Activated CD8-positive, alpha-beta T cell treated with anti-CD3 and anti-CD28 coated beads, Interleukin-2, amount 10 ng/mL, durations not matched to agents 7 days and 5 days (primary cell): ENCODE data around the gene HTR4. TPM values are rescaled to one million over a fixed set of nuclear protein-coding genes. Genes with fewer than 3 reads are reported as not detected.

Source experiments
- ATAC-seq: fragments of 150-1000 bp; cut with Tn5 transposase; one replicate; pipeline ENCODE4 v1.10.0; 2021; ENCODE audit warnings: moderate library complexity
- CTCF ChIA-PET: fragments of 350-600 bp; sonication (Branson Sonifier 250); formaldehyde crosslinking; loops from one replicate; lab custom pipeline; 2021; ENCODE audit warnings: antibody characterized with exemption; lab: Charles Lee
- POLR2A ChIA-PET: fragments of 350-600 bp; sonication (Branson Sonifier 250); formaldehyde crosslinking; loops from one replicate; lab custom pipeline; 2021; ENCODE audit warnings: antibody characterized with exemption; lab: Charles Lee
- DNase-seq: peaks from one replicate; pipeline ENCODE4 v3.0.0-alpha.2; 2020
- H3K27ac Mint-ChIP-seq: one replicate; pipeline ENCODE4 v1.8.0; 2021; ENCODE audit warnings: mild to moderate bottlenecking, mixed read lengths
- H3K27me3 Mint-ChIP-seq: one replicate; pipeline ENCODE4 v1.8.0; 2021; ENCODE audit warnings: low read depth, mixed read lengths
- H3K36me3 Mint-ChIP-seq: one replicate; pipeline ENCODE4 v1.8.0; 2021; ENCODE audit warnings: low read depth, mixed read lengths
- H3K4me1 Mint-ChIP-seq: one replicate; pipeline ENCODE4 v1.8.0; 2021; ENCODE audit warnings: low read depth, mixed read lengths
- H3K4me3 Mint-ChIP-seq: one replicate; pipeline ENCODE4 v1.8.0; 2021; ENCODE audit warnings: mild to moderate bottlenecking, mixed read lengths
- H3K9me3 Mint-ChIP-seq: one replicate; pipeline ENCODE4 v1.8.0; 2022; ENCODE audit warnings: mixed read lengths; ENCODE audit not compliant: insufficient read depth
- total RNA-seq, 2 experiments: library from RNA; stranded (reverse); gene quantifications; one replicate each; pipeline ENCODE4 v1.2.3, GENCODE V29; 2021

HTR4 gene, protein sequence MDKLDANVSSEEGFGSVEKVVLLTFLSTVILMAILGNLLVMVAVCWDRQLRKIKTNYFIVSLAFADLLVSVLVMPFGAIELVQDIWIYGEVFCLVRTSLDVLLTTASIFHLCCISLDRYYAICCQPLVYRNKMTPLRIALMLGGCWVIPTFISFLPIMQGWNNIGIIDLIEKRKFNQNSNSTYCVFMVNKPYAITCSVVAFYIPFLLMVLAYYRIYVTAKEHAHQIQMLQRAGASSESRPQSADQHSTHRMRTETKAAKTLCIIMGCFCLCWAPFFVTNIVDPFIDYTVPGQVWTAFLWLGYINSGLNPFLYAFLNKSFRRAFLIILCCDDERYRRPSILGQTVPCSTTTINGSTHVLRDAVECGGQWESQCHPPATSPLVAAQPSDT
- total RNA-seq = not detected

DNA sequence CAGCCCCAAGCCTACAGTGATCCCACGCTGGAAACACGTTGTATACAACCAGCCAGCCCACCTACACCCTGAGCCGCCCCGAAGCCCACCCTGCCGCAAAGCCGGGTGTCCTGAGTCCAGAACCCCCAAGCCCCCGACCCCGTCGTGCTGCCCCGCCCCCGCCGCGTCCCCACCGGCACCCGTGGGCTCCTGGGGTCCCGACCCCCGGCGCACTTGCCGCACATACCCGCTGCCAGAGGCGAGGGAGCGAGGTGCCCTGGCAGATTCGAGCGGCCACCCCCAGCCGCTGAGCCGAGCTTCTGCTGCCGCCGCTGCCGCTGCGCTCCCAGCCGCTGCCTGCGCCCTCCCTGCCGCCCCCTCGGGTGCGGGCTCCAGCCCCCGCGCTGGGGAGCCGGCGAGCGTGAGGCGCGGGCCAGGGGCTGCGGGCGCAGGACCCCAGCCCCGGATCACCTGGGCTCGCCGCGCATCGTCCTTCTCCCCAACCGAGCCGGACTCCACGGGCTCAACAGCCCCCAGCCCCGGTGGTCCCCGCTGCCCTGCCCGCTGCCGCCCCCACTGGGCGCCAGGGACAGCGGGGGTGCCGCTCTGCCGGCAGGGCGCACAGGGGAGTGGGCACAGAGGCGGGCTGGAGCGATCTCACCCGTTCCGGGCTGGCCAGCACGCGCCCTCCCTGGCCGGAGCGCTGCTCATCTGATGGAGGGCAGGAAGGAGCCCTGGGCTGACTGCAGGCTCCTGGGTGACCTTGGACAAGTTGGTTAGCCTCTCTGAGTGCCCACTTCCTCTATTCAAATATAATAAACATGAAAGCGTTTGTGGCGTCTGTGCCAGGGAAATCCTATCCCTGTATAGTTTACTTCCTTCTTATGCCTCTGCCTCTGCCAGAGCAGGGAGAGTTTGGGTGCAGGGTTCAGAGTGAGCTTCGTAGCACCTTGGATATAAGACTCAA lies at the start of gene HTR4:
TSS of gene HTR4 (minus strand) at position 692 of the 946 bp plus-strand sequence. CDS start 17,513 bp downstream, outside the sequence.
- Mint-ChIP-seq H3K4me3 (no peak within 1 kb of the TSS), H3K27ac (no peak within 1 kb of the TSS)
- ATAC-seq = no peak

GRCh38 chr5:148702019-148702596 lies 47.8 kb upstream of the HTR4 start:
- Mint-ChIP-seq H3K27ac (no peak overlapping the region), H3K27me3 (peaks cover 4% of the 10 kb centered on the region), H3K9me3 (no peaks in the 10 kb centered on the region), H3K4me1 (no peaks in the 10 kb centered on the region), H3K36me3 (no peaks in the 10 kb centered on the region), H3K4me3 (no peak overlapping the region)
- ATAC-seq (no peak), DNase-seq (no peak)
- POLR2A ChIA-PET = no interaction called here
- CTCF ChIA-PET = no interaction called here

More for the DNA sequence above, at the start of gene HTR4:
- no peak for DNase-seq
- Mint-ChIP-seq H3K36me3 (no peaks in the 10 kb centered on the region), H3K4me1 (no peaks in the 10 kb centered on the region), H3K27me3 (peaks cover 46% of the 10 kb centered on the region), H3K9me3 (no peaks in the 10 kb centered on the region)
- ChIA-PET POLR2A (no interaction called here), CTCF (no interaction called here)

DNA sequence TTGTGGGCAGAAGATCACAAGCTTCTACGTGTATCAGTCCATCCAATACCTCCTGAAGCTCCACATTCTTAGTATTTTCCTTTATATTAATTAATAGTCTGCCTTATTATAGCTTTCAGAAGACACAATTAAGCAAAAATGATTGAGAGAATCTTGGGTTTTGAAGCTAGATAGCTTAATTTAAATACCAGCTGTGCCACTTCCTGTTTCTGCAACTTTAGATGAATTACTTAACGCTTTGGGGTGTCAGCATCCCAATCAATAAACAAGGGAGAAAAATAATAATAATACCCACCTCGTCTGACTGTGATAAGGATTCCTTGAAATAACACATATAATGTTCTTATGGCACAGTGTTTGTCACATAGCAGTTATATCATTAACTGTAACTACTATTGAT lies 44.7 kb upstream of the HTR4 start:
- H3K4me1 Mint-ChIP-seq = no peaks in the 10 kb centered on the region
- CTCF ChIA-PET = no interaction called here
- no peak for ATAC-seq

DNA sequence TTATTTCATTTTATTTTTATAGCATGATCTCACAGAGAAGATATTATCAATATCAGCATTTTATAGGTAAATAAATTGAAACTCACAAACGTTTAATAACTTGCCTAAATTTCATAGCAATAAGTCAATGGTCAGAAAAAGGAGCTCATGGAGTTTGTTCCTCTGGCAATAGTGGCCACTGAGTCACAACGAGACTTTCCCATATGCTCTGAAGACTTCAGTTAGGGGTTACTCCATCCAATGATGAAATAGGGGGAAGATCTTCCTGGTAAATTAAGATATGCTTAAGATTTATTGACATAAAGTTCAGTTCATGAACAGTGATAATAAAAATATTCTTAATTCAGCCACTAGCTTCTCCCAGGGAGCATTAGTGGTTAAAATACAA lies 43.5 kb upstream of the HTR4 start:
- no peak overlapping the region for H3K4me3 Mint-ChIP-seq
- CTCF ChIA-PET = no interaction called here
- H3K9me3 Mint-ChIP-seq = no peaks in the 10 kb centered on the region
- DNase-seq (no peak), ATAC-seq (no peak)
- POLR2A ChIA-PET = no interaction called here
- no peaks in the 10 kb centered on the region for H3K4me1 Mint-ChIP-seq
- no peaks in the 10 kb centered on the region for H3K36me3 Mint-ChIP-seq
- peaks cover 11% of the 10 kb centered on the region for H3K27me3 Mint-ChIP-seq
- no peak overlapping the region for H3K27ac Mint-ChIP-seq

More for the DNA sequence above, 44.7 kb upstream of the HTR4 start:
- Mint-ChIP-seq H3K27me3 (peaks cover 9% of the 10 kb centered on the region), H3K4me3 (no peak overlapping the region), H3K9me3 (no peaks in the 10 kb centered on the region), H3K27ac (no peak overlapping the region), H3K36me3 (no peaks in the 10 kb centered on the region)
- POLR2A ChIA-PET = no interaction called here
- no peak for DNase-seq

DNA sequence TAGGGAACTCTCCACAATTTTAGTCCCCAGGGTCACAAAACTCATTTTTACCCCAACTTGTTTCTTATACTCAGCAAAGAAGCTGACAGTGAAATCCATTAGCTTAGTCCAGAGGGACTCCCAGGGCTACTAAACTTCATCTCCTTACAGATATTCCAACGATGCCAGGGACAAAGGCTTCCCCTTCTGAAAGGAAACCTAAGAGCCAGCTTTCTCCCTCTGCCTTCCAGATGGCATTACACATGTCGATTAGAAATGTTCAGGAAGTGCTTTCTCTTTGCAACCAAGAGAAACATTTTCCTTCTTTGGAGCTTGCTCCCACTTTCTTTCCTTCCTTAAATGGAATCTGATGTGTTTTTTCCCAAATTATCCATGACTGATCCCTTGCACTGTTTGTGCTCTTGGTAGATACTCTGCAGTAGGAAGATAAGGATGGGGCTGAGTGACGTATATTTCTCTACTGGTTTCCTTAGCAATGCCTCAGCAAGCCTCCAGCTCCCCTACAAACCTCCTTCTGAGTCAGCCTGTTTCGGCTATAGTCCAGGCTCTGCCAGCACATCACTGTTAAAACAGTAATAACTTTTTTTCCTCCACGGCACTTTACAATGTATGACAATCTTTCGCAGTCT lies 43.0 kb upstream of the HTR4 start:
- H3K4me3 Mint-ChIP-seq = no peak overlapping the region
- no peak for DNase-seq
- H3K27me3 Mint-ChIP-seq = peaks cover 11% of the 10 kb centered on the region
- H3K27ac Mint-ChIP-seq = no peak overlapping the region
- H3K36me3 Mint-ChIP-seq = no peaks in the 10 kb centered on the region
- no peaks in the 10 kb centered on the region for H3K9me3 Mint-ChIP-seq
- ChIA-PET POLR2A (no interaction called here), CTCF (interaction anchor here (1.3 kb wide), 2 partner anchors 10 to 34 kb away, joined by 3 read pairs; no protein-coding TSS in a partner anchor)
- H3K4me1 Mint-ChIP-seq = no peaks in the 10 kb centered on the region
- no peak for ATAC-seq

DNA sequence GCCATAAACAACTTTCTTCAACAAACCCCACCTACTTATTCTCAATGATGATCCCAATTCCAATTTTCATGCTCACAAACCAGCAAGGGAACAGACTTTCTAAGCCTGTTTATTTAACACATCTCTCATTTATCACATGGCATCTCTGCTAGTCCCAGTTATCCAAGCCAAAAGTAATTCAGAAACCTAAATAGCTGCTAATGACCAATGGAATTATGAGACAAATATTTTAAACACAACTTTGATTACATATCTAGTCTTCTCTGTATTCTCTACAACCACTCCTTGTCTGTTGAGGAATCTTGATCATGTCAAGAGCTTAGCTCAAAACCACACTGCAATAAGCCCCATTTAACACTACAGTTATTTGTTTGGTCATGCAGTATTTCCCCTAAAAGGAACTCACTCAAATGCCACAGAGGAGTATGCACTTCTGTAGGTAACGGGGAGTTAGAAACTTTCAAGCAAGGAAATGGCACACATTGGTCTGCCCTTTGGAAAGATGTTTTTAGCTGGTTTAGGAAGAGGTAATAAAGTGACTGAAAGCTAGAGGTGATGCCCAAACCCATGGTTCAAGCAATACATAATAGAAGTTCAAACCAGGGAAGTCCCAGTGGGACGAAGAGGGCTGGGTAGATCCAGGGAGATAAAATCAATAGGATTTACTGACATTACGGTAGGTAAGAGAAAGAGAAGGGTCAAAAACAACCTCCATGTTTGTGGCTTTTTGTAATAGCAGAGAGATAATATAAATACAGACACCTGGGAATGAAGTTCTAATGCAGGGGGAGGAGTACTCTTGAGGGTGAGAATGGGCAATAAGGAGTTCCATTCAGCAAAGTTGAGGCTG lies 42.1 kb upstream of the HTR4 start:
- CTCF ChIA-PET = interaction anchor here (0.5 to 1.3 kb wide), 3 partner anchors 9 to 213 kb away, joined by 3 read pairs; no protein-coding TSS in a partner anchor
- no peak overlapping the region for H3K4me3 Mint-ChIP-seq
- no peaks in the 10 kb centered on the region for H3K36me3 Mint-ChIP-seq
- POLR2A ChIA-PET = no interaction called here
- H3K9me3 Mint-ChIP-seq = no peaks in the 10 kb centered on the region
- no peaks in the 10 kb centered on the region for H3K4me1 Mint-ChIP-seq
- DNase-seq (no peak), ATAC-seq (no peak)
- H3K27me3 Mint-ChIP-seq = peaks cover 7% of the 10 kb centered on the region
- H3K27ac Mint-ChIP-seq = no peak overlapping the region

DNA sequence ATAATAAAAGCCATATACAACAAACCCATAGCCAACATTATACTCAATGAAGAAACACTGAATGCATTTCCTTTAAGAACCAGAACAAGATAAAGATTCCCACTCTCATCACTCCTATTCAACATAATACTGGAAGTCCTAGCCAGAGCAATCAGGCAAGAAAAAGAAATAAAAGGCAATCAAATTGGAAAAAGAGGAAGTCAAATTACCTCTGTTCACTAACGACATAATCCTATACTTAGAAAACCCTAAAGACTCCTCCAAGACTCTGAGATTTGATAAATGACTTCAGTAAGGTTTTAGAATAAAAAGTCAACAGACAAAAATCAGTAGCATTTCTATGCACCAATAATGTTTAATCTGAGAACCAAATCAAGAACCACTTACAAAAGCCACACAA lies 36.6 kb upstream of the HTR4 start:
- Mint-ChIP-seq H3K4me3 (no peak overlapping the region), H3K27ac (no peak overlapping the region), H3K4me1 (no peaks in the 10 kb centered on the region), H3K36me3 (no peaks in the 10 kb centered on the region), H3K9me3 (no peaks in the 10 kb centered on the region), H3K27me3 (peaks cover 2% of the 10 kb centered on the region)
- DNase-seq = no peak
- ChIA-PET POLR2A (no interaction called here), CTCF (no interaction called here)
- ATAC-seq = no peak

DNA sequence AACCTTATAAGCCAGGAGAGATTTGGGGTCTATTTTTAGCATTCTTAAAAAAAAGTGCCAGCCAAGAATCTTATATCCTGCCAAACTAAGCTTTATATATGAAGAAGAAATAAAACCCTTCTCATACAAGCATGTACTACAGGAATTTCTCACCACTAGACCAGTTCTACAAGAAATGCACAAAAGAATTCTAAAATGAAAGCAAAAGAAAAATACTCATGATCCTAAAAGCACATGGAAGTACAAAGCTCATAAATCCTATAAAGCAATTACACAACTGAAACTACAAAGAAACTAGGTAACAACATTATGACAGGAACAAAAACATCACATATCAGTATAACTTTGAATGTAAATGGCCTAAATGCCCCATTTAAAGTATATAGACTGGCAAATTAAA lies 34.5 kb upstream of the HTR4 start:
- Mint-ChIP-seq H3K9me3 (no peaks in the 10 kb centered on the region), H3K36me3 (no peaks in the 10 kb centered on the region), H3K27me3 (peaks cover 2% of the 10 kb centered on the region), H3K27ac (no peak overlapping the region), H3K4me3 (no peak overlapping the region), H3K4me1 (no peaks in the 10 kb centered on the region)
- ATAC-seq = no peak
- ChIA-PET CTCF (interaction anchor here (1.0 to 2.1 kb wide), 2 partner anchors 11 to 42 kb away, joined by 3 to 10 read pairs; no protein-coding TSS in a partner anchor), POLR2A (no interaction called here)
- DNase-seq = no peak

DNA sequence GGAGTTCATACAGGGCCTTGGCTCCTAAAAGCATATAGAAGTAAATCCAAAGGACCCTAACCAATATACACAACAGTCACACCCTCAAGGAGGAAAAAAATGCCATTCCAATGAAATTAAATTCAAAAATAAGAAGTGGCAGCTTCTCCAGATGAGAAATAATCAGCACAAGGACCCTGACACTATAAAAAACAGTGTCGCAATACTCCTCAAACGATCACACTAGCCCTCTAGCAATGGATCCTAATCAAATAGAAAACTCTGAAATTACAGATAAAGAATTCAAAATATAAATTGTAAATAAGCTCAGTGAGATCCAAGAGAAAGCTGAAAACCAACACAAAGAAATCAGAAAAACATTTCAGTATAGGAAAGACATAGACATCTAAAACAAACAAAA lies 33.5 kb upstream of the HTR4 start:
- H3K27me3 Mint-ChIP-seq = no peaks in the 10 kb centered on the region
- no peaks in the 10 kb centered on the region for H3K36me3 Mint-ChIP-seq
- POLR2A ChIA-PET = no interaction called here

DNA sequence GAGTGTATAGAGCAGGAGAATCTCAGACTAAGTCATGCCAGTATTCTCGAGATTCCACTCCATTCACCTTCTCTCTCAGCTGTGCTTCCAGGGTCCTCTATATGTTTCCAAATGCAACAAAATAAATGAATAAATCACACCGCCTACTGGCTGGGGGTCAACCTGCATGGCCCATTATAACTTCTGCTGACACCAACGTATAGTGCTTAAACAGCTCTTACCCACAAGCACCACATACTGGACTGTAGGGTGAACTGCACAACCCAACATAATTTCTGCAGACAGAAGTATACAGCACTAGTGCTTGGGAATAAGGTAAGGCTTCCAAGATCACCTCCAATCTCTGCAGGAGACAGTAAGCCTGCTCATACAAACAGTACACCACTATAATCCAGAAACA lies 33.1 kb upstream of the HTR4 start:
- Mint-ChIP-seq H3K4me1 (no peaks in the 10 kb centered on the region), H3K27me3 (no peaks in the 10 kb centered on the region), H3K4me3 (no peak overlapping the region), H3K9me3 (no peaks in the 10 kb centered on the region), H3K27ac (no peak overlapping the region), H3K36me3 (no peaks in the 10 kb centered on the region)
- DNase-seq = peak; percentile 21
- ATAC-seq = peak; percentile 51
- ChIA-PET POLR2A (no interaction called here), CTCF (interaction anchor here (0.8 to 2.1 kb wide), 5 partner anchors 9 to 244 kb away, joined by 3 to 10 read pairs (median 3); no protein-coding TSS in a partner anchor)

More for the DNA sequence above, 33.5 kb upstream of the HTR4 start:
- Mint-ChIP-seq H3K4me3 (no peak overlapping the region), H3K4me1 (no peaks in the 10 kb centered on the region), H3K9me3 (no peaks in the 10 kb centered on the region), H3K27ac (no peak overlapping the region)
- no peak for DNase-seq
- CTCF ChIA-PET = interaction anchor here (0.9 to 2.1 kb wide), 4 partner anchors 10 to 245 kb away, joined by 3 to 10 read pairs (median 3); no protein-coding TSS in a partner anchor
- ATAC-seq = no peak
